Ascending aorta (tissue), 2 donors: ENCODE results near the gene SLF1. TPM values are rescaled to one million over a fixed set of nuclear protein-coding genes. Genes with fewer than 3 reads are reported as not detected.

Experiments
- DNase-seq, 2 donors: peaks; one replicate each; pipeline ENCODE4 v3.0.0-alpha.2; 2019; ENCODE audit warnings: low spot score in 2 of 2
- H3K27ac ChIP-seq, 2 donors: fragments of 200-600 bp; sonication (generic); one replicate each; pipeline ENCODE4 v1.5.1; 2016 to 2017; ENCODE audit warnings: mild to moderate bottlenecking in 1 of 2
- H3K27me3 ChIP-seq: fragments of 200-600 bp; sonication (generic); one replicate; pipeline ENCODE4 v1.5.1; 2017
- H3K36me3 ChIP-seq, 2 donors: fragments of 200-600 bp; sonication (generic); one replicate each; pipeline ENCODE4 v1.5.1; 2016
- H3K4me1 ChIP-seq, 2 donors: fragments of 200-600 bp; sonication (generic); one replicate each; pipeline ENCODE4 v1.5.1; 2016 to 2017; ENCODE audit warnings: mild to moderate bottlenecking in 1 of 2
- H3K4me3 ChIP-seq, 2 donors: fragments of 200-600 bp; sonication (generic); one replicate each; pipeline ENCODE4 v1.5.1; 2016 to 2017; ENCODE audit warnings: mild to moderate bottlenecking in 1 of 2
- H3K9me3 ChIP-seq, 2 donors: fragments of 200-600 bp; sonication (generic); one replicate each; pipeline ENCODE4 v1.5.1; 2016
- intact Hi-C: fragments of 100-400 bp; cut with DNase I; formaldehyde crosslinking; loops from one replicate; pipeline ENCODE4 v1.15.1; 2023
- total RNA-seq: library from RNA; depleted of rRNA; stranded (reverse); fragments of >200 nt; gene quantifications from one replicate; pipeline ENCODE4 v1.1.0, GENCODE V29; 2016
- TF ChIP-seq, protein P1 (sequence below), 3 experiments: fragments of 200-600 bp in 2 of 3; fragments of 450-650 bp in 1 of 3; sonication (generic) in 2 of 3; IDR thresholded peaks; one replicate each; pipeline ENCODE4 v1.5.1; 2016 to 2019; ENCODE audit warnings: antibody characterized with exemption in 3 of 3, mild to moderate bottlenecking in 1 of 3, moderate library complexity in 1 of 3

SLF1 gene
- total RNA-seq, 1 donor from 2014 or later, result 0.11 TPM

DNA sequence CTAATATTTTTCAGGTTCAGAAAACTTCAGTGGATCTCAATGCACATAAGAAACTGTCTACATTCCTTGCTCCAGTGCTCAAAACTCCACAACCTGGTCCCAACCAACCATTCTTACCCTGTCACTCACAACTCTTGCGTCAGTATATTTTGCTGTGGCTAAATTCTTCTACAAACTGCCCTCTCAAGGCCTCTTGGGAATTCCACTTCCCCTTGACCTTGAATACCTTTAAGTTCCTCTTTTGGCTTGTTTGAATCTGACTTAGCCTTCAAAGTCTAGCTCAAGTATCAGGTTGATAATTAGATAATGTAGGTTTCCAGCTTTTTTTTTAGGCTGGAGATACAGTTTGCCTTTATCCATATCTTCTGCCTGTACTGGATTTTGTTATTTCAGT lies 128.3 kb downstream of the SLF1 start:
- H3K4me3 ChIP-seq, result no peak overlapping the region
- intact Hi-C loops, result no loop called here
- no peaks in the 10 kb centered on the region for H3K27me3 ChIP-seq
- H3K4me1 ChIP-seq, result no peaks in the 10 kb centered on the region
- no peaks in the 10 kb centered on the region for H3K9me3 ChIP-seq
- TF ChIP-seq, protein P1, sequence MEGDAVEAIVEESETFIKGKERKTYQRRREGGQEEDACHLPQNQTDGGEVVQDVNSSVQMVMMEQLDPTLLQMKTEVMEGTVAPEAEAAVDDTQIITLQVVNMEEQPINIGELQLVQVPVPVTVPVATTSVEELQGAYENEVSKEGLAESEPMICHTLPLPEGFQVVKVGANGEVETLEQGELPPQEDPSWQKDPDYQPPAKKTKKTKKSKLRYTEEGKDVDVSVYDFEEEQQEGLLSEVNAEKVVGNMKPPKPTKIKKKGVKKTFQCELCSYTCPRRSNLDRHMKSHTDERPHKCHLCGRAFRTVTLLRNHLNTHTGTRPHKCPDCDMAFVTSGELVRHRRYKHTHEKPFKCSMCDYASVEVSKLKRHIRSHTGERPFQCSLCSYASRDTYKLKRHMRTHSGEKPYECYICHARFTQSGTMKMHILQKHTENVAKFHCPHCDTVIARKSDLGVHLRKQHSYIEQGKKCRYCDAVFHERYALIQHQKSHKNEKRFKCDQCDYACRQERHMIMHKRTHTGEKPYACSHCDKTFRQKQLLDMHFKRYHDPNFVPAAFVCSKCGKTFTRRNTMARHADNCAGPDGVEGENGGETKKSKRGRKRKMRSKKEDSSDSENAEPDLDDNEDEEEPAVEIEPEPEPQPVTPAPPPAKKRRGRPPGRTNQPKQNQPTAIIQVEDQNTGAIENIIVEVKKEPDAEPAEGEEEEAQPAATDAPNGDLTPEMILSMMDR (IDR thresholded peaks at IDR 0.05), result no peak
- DNase-seq, result no peak
- no peak overlapping the region for H3K27ac ChIP-seq
- no peaks in the 10 kb centered on the region for H3K36me3 ChIP-seq

Other genes with a start within 250 kb of the SLF1 start
- gene KIAA0825, start 65 bp upstream of the SLF1 start, total RNA-seq, result 2.4 TPM